Tibial nerve (tissue), 4 donors: ENCODE results near the gene AMPD3. TPM values are rescaled to one million over a fixed set of nuclear protein-coding genes. Genes with fewer than 3 reads are reported as not detected.

Source experiments
- DNase-seq, 2 donors: peaks; one replicate each; pipeline ENCODE4 v3.0.0-alpha.2; 2019; ENCODE audit warnings: low spot score in 2 of 2
- H3K27ac ChIP-seq, 4 donors: fragments of 200-600 bp; sonication (generic) in 3 of 4; one replicate each; pipeline ENCODE4 v1.5.1; 2017 to 2019; ENCODE audit warnings: mild to moderate bottlenecking in 1 of 4
- H3K27me3 ChIP-seq, 2 donors: fragments of 200-600 bp; sonication (generic) in 1 of 2; one replicate each; pipeline versions ENCODE4 v1.5.1 to v1.6.0; 2017 to 2019
- H3K36me3 ChIP-seq, 3 donors: fragments of 200-600 bp; sonication (generic); one replicate each; pipeline ENCODE4 v1.5.1; 2018 to 2019
- H3K4me1 ChIP-seq, 4 donors: fragments of 200-600 bp; sonication (generic) in 3 of 4; one replicate each; pipeline ENCODE4 v1.5.1; 2017 to 2019
- H3K4me3 ChIP-seq, 4 donors: fragments of 200-600 bp; sonication (generic) in 3 of 4; one replicate each; pipeline ENCODE4 v1.5.1; 2017 to 2019; ENCODE audit warnings: mild to moderate bottlenecking in 1 of 4, moderate library complexity in 1 of 4
- H3K9me3 ChIP-seq, 4 donors: fragments of 200-600 bp; sonication (generic) in 3 of 4; one replicate each; pipeline ENCODE4 v1.5.1; 2017 to 2019
- EP300 ChIP-seq, 2 donors: sonication (generic); formaldehyde crosslinking; IDR thresholded peaks; one replicate each; pipeline ENCODE4 v1.6.1; 2017; ENCODE audit warnings: antibody characterized with exemption in 2 of 2, mild to moderate bottlenecking in 1 of 2
- POLR2A ChIP-seq, 2 donors: fragments of 450-650 bp; IDR thresholded peaks; one replicate each; pipeline ENCODE4 v1.6.1; 2017; ENCODE audit warnings: antibody characterized with exemption in 2 of 2, mild to moderate bottlenecking in 2 of 2, moderate library complexity in 2 of 2
- WGBS, 2 donors: methylation state at CpG; one replicate each; pipeline ENCODE4 v1.1.5; 2018; 5-methylcytosine and 5-hydroxymethylcytosine counted together
- total RNA-seq, 4 donors: library from RNA; depleted of rRNA; stranded (reverse); fragments of >200 nt; gene quantifications; one replicate each; pipeline ENCODE4 v1.1.0, GENCODE V29; 2016
- TF ChIP-seq, protein P1 (sequence below), 5 experiments: fragments of 200-600 bp in 3 of 5; fragments of 450-650 bp in 2 of 5; sonication (generic) in 3 of 5; IDR thresholded peaks; one replicate each; pipeline ENCODE4 v1.5.1; 2016 to 2019; ENCODE audit warnings: antibody characterized with exemption in 5 of 5, mild to moderate bottlenecking in 3 of 5, moderate library complexity in 2 of 5

Gene AMPD3
- total RNA-seq, 4 donors from 2014 or later: 1.0 to 8.7 (median 3.7) TPM

DNA sequence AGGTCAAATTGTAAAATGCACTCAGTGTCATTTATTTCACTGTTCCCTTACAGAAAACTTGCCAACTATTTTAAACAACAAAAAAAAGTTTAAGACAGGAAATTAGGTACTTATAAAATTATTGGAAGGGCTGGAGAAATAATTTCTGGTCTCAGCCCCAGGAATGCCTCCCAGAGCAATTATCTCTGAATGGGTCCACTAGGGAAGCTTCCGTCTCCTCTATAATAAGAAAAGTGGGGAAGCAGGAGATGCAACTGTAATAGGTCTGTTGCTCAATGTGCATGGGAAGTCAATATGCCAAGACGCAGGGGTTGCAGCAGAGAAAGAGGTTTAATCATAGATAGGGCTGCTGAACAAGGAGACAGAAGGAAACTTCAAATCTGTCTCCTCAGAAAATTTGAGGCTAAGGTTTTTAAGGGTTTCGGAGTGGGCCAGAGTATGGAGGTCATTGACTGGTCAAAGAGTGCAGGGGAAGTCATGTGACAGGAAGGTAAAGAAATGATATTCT is 96.8 kb downstream of the AMPD3 start:
- Histone ChIP-seq H3K36me3 (no peaks in the 10 kb centered on the region), H3K4me3 (no peak overlapping the region), H3K4me1 (no peaks in the 10 kb centered on the region), H3K27ac (no peak overlapping the region), H3K27me3 (no peaks in the 10 kb centered on the region), H3K9me3 (peaks cover 0 to 10% (median 0%) of the 10 kb centered on the region in 4 donors)
- 85 to 90% methylated on average over 3 of the region's 3 CpGs for WGBS, 2 donors
- no peak for DNase-seq
- TF ChIP-seq, protein P1, sequence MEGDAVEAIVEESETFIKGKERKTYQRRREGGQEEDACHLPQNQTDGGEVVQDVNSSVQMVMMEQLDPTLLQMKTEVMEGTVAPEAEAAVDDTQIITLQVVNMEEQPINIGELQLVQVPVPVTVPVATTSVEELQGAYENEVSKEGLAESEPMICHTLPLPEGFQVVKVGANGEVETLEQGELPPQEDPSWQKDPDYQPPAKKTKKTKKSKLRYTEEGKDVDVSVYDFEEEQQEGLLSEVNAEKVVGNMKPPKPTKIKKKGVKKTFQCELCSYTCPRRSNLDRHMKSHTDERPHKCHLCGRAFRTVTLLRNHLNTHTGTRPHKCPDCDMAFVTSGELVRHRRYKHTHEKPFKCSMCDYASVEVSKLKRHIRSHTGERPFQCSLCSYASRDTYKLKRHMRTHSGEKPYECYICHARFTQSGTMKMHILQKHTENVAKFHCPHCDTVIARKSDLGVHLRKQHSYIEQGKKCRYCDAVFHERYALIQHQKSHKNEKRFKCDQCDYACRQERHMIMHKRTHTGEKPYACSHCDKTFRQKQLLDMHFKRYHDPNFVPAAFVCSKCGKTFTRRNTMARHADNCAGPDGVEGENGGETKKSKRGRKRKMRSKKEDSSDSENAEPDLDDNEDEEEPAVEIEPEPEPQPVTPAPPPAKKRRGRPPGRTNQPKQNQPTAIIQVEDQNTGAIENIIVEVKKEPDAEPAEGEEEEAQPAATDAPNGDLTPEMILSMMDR (IDR thresholded peaks at IDR 0.05): no peak
- TF ChIP-seq EP300 (IDR thresholded peaks at IDR 0.05): no peak
- no peak for TF ChIP-seq POLR2A (IDR thresholded peaks at IDR 0.05)

DNA sequence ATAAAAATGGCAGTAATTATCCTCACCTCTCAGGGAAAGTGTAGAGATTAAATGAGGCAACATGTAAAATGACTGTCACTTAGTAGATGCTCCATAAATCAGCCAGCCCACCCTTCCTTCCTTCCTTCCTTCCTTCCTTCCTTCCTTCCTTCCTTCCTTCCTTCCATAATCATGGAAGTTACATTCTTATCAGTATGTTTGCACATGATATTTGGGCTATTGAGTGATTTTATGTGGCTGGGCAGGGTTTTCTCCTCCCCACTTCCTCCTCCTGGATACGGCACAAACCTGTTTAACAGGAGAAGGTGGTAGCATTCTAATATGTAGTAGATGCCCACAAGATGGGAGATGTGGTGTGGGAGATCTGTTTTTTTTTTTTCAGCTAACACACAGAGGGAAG is 101.5 kb downstream of the AMPD3 start:
- no peaks in the 10 kb centered on the region for H3K27me3 ChIP-seq
- TF ChIP-seq, protein P1 (IDR thresholded peaks at IDR 0.05): no peak
- TF ChIP-seq EP300 (IDR thresholded peaks at IDR 0.05): no peak
- no peak for TF ChIP-seq POLR2A (IDR thresholded peaks at IDR 0.05)
- no peaks in the 10 kb centered on the region for H3K4me1 ChIP-seq
- DNase-seq: no peak
- WGBS, 2 donors: 68 to 74% methylated on average over 1 of the region's 1 CpG
- H3K27ac ChIP-seq: no peak overlapping the region
- H3K4me3 ChIP-seq: no peak overlapping the region
- H3K36me3 ChIP-seq: no peaks in the 10 kb centered on the region
- peaks cover 0 to 6% (median 0%) of the 10 kb centered on the region in 4 donors for H3K9me3 ChIP-seq

Other genes with a start within 250 kb of the AMPD3 start
- gene SBF2, start 161.0 kb upstream of the AMPD3 start, total RNA-seq: 100 to 1,000 TPM in 1 of 4 donors, 10 to 100 TPM in 3; 75.0 to 104 (median 86.9) TPM
- gene ADM, start 150.2 kb upstream of the AMPD3 start, total RNA-seq: 100 to 1,000 TPM; 123 to 420 (median 197) TPM
- gene RNF141, start 85.9 kb downstream of the AMPD3 start, total RNA-seq: 10 to 100 TPM; 27.6 to 49.2 (median 40.5) TPM
- 100 to 1,000 TPM in 1 of 4 donors, 10 to 100 TPM in 3; 36.1 to 104 (median 71.9) TPM for gene LYVE1, start 113.4 kb downstream of the AMPD3 start, total RNA-seq
- gene IRAG1, start 238.5 kb downstream of the AMPD3 start, total RNA-seq: 10 to 100 TPM in 2 of 4 donors, 1 to 10 TPM in 2; 5.9 to 23.1 (median 11.4) TPM